Thyroid gland (tissue), 4 donors: Measurements from ENCODE around the gene CMSS1. TPM values are rescaled to one million over a fixed set of nuclear protein-coding genes. Genes with fewer than 3 reads are reported as not detected.

Experiments
- DNase-seq, 2 donors: peaks; one replicate each; pipeline ENCODE4 v3.0.0-alpha.2; 2019
- H3K27ac ChIP-seq, 3 donors: fragments of 200-600 bp; sonication (generic); 1 replicate in 2 of 3; 2 replicates in 1 of 3; pipeline ENCODE4 v1.5.1; 2016 to 2019; ENCODE audit warnings: mild to moderate bottlenecking in 1 of 3, moderate library complexity in 1 of 3
- H3K27me3 ChIP-seq: fragments of 200-600 bp; sonication (generic); one replicate; pipeline ENCODE4 v1.5.1; 2019
- H3K36me3 ChIP-seq, 2 donors: fragments of 200-600 bp; sonication (generic); one replicate each; pipeline ENCODE4 v1.5.1; 2016 to 2019
- H3K4me1 ChIP-seq, 2 donors: fragments of 200-600 bp; sonication (generic); one replicate each; pipeline ENCODE4 v1.5.1; 2017 to 2019
- H3K4me3 ChIP-seq, 3 donors: fragments of 200-600 bp; sonication (generic); replicated peaks in 1 of 3; 1 replicate in 2 of 3; 2 replicates in 1 of 3; pipeline ENCODE4 v1.5.1; 2016; ENCODE audit warnings: mild to moderate bottlenecking in 1 of 3
- H3K9me3 ChIP-seq: fragments of 200-600 bp; sonication (generic); one replicate; pipeline ENCODE4 v1.5.1; 2017
- POLR2A ChIP-seq, 2 donors: fragments of 450-650 bp; IDR thresholded peaks; one replicate each; pipeline ENCODE4 v1.6.1; 2017; ENCODE audit warnings: antibody characterized with exemption in 2 of 2, mild to moderate bottlenecking in 2 of 2, moderate library complexity in 1 of 2
- WGBS, 2 donors: methylation state at CpG; one replicate each; pipeline ENCODE4 v1.1.5; 2017; 5-methylcytosine and 5-hydroxymethylcytosine counted together
- intact Hi-C: fragments of 100-400 bp; cut with DNase I; formaldehyde crosslinking; loops from one replicate; pipeline ENCODE4 v1.15.1; 2023
- total RNA-seq, 4 donors: library from RNA; depleted of rRNA; stranded (reverse); fragments of >200 nt; gene quantifications; one replicate each; pipeline ENCODE4 v1.2.3, GENCODE V29; 2016
- TF ChIP-seq, protein P1 (sequence below), 6 experiments: fragments of 200-600 bp in 3 of 6; fragments of 450-650 bp in 3 of 6; sonication (generic) in 3 of 6; IDR thresholded peaks; one replicate each; pipeline ENCODE4 v1.5.1; 2016 to 2019; ENCODE audit warnings: antibody characterized with exemption in 6 of 6, mild to moderate bottlenecking in 2 of 6, inconsistent platforms in 1 of 6, moderate library complexity in 1 of 6

The CMSS1 gene
- total RNA-seq, 4 donors from 2014 or later: 7.7 to 15.0 (median 12.9) TPM

GRCh38 chr3:99928771-99929744, 111.4 kb downstream of the CMSS1 start:
- Histone ChIP-seq H3K27ac (peak overlapping the region in 1 of 3 donors; percentile 8), H3K4me3 (no peak overlapping the region), H3K9me3 (no peaks in the 10 kb centered on the region), H3K4me1 (peaks cover 8% of the 10 kb centered on the region in 2 donors), H3K27me3 (no peaks in the 10 kb centered on the region), H3K36me3 (no peaks in the 10 kb centered on the region)
- intact Hi-C loops: no loop called here
- TF ChIP-seq POLR2A (IDR thresholded peaks at IDR 0.05): no peak
- TF ChIP-seq, protein P1, sequence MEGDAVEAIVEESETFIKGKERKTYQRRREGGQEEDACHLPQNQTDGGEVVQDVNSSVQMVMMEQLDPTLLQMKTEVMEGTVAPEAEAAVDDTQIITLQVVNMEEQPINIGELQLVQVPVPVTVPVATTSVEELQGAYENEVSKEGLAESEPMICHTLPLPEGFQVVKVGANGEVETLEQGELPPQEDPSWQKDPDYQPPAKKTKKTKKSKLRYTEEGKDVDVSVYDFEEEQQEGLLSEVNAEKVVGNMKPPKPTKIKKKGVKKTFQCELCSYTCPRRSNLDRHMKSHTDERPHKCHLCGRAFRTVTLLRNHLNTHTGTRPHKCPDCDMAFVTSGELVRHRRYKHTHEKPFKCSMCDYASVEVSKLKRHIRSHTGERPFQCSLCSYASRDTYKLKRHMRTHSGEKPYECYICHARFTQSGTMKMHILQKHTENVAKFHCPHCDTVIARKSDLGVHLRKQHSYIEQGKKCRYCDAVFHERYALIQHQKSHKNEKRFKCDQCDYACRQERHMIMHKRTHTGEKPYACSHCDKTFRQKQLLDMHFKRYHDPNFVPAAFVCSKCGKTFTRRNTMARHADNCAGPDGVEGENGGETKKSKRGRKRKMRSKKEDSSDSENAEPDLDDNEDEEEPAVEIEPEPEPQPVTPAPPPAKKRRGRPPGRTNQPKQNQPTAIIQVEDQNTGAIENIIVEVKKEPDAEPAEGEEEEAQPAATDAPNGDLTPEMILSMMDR (IDR thresholded peaks at IDR 0.05): peak in 1 of 6 experiments; percentile 12
- no peak for DNase-seq
- 74 to 76% methylated on average over 7 of the region's 7 CpGs for WGBS, 2 donors

GRCh38 chr3:99929745-99930139, 112.1 kb downstream of the CMSS1 start:
- Histone ChIP-seq H3K4me1 (peaks cover 8% of the 10 kb centered on the region in 2 donors), H3K27me3 (no peaks in the 10 kb centered on the region), H3K36me3 (no peaks in the 10 kb centered on the region), H3K4me3 (no peak overlapping the region), H3K9me3 (no peaks in the 10 kb centered on the region), H3K27ac (peak overlapping the region in 1 of 3 donors; percentile 8)
- intact Hi-C loops: no loop called here
- TF ChIP-seq POLR2A (IDR thresholded peaks at IDR 0.05): no peak
- TF ChIP-seq, protein P1 (IDR thresholded peaks at IDR 0.05): no peak
- DNase-seq: no peak
- WGBS, 2 donors: 63 to 70% methylated on average over 3 of the region's 3 CpGs

DNA sequence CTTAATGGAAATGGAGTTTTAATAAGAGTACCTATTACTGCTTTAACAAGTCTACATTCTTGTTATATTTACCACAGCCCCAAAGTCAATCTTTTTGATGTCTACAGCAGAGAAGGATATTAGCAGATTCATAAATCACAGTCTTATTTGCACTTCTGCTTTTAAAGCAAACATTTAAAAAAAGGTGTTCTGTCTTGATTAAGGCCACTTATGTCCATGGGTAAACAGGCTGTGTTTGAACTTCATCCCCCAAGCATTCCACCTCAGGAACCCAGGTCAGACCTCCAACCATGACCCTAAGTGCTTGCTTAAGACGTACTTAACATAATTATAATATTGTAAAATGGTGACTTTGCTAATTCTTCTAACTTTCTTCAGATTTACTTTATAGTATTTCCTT, 113.4 kb downstream of the CMSS1 start:
- H3K4me1 ChIP-seq: no peaks in the 10 kb centered on the region
- H3K27ac ChIP-seq: no peak overlapping the region
- H3K9me3 ChIP-seq: no peaks in the 10 kb centered on the region
- 92 to 95% methylated on average over 1 of the region's 1 CpG for WGBS, 2 donors
- intact Hi-C loops: no loop called here
- no peaks in the 10 kb centered on the region for H3K27me3 ChIP-seq
- no peaks in the 10 kb centered on the region for H3K36me3 ChIP-seq
- H3K4me3 ChIP-seq: no peak overlapping the region
- no peak for DNase-seq
- TF ChIP-seq, protein P1 (IDR thresholded peaks at IDR 0.05): no peak
- TF ChIP-seq POLR2A (IDR thresholded peaks at IDR 0.05): no peak

GRCh38 chr3:99933971-99934750, 116.5 kb downstream of the CMSS1 start:
- H3K4me1 ChIP-seq: no peaks in the 10 kb centered on the region
- DNase-seq: no peak
- H3K27me3 ChIP-seq: no peaks in the 10 kb centered on the region
- no peaks in the 10 kb centered on the region for H3K9me3 ChIP-seq
- 88 to 95% methylated on average over 5 of the region's 5 CpGs for WGBS, 2 donors
- no peak for TF ChIP-seq POLR2A (IDR thresholded peaks at IDR 0.05)
- TF ChIP-seq, protein P1 (IDR thresholded peaks at IDR 0.05): no peak
- intact Hi-C loops: no loop called here
- no peak overlapping the region for H3K27ac ChIP-seq
- no peaks in the 10 kb centered on the region for H3K36me3 ChIP-seq
- H3K4me3 ChIP-seq: no peak overlapping the region
